ENCODE data around the gene CHCHD2.
"Not testable (repeated sequence)": the region's sequence is repeated elsewhere in the genome, so short reads cannot be mapped to it uniquely, and the experiment has no call there.

Gene CHCHD2

DNA sequence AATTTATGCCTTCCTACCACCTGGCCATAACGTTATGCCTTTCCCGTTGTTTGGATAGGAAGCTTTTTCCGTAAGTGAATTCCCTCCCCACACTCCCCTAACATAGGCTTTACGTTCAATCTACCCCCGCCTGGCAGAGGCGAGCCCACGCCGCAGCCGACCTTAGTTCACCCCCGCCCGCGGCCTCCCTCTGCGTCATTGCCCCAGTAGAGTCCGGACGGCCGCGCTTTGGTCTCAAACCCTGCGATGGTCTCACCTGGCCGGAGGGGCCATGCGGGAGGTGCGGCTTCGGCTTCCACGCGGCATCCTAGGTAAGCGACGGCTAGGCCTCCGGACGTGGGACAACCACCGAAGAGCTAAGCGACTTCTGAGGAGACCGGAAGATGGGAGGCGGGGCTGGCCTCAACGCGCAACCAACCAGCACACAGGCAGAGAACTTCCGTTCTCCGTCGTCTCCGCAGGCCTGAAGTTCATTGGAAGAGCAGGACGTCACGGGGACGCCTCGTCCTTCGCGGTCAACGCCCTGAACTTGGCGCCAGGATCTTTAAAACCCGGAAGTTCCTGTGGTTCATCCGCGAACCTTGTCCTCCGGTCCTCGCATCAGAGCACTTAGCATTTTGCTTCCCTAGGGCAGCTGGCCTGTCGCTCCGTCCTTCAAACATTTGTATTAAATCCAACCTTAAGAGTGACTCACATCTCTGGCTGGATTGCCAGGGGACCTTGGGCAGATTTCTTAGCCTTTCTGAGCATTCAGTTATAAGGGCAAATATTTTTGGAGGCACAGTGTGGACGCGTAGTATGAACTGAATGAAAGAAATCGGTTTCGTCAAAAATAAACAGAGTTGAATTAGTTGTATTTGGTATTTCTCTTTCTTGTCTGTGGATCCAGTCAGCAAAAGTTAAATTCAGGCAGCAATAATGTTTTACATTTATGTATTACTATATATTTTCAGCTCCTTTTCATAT lies at the start of gene CHCHD2:
Gene CHCHD2, minus strand, starts transcription at position 369 of the 966 bp plus-strand sequence. Its CDS starts 63 bp downstream, at position 306.
- peak; percentile 91 for DNase-seq

DNA sequence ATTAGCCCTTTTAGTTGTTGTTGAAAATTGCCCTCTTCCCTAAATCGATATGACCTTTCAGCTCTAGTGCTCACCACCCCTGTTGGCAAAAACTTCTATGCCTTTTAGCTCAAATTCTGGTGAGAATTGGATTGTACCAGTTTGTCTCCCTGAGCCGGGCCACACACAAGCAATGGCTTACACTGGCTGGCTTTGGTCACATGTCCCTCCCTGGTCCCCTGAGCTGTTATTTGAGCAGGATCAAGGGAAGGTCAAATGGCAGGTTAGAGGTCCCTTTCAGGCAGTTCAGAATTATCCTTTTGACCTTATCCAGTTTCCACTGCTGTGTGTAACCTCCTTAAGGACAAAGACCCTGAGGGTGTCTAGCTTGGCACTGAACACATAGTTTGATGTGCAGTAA lies 24.8 kb upstream of the CHCHD2 start:
- DNase-seq = not testable (repeated sequence)

- no peak for DNase-seq
These were observed 21.1 kb upstream of the CHCHD2 start for GRCh38 chr7:56127241-56127975.

DNA sequence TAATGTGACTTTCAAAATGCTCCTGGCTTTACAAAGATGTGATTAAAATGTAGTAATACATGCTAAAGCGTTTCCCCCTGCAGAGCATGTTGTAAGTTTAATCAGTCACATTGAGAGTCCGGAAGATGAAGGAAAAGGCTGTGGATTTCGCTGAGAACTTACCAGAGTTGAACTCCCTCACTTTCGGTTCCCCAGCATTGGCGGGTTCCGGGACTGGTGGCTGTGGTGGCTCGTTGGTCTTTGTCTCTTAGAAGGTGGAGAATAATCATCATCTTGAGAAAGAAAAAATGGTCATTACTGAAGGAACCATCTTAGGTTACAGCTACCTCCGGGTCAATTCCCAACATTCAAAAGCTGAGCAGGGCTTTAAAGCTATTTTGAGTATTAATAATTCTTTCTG lies 19.6 kb upstream of the CHCHD2 start:
- no peak for DNase-seq

GRCh38 chr7:56124981-56125380 lies 18.7 kb upstream of the CHCHD2 start:
- DNase-seq = no peak

DNA sequence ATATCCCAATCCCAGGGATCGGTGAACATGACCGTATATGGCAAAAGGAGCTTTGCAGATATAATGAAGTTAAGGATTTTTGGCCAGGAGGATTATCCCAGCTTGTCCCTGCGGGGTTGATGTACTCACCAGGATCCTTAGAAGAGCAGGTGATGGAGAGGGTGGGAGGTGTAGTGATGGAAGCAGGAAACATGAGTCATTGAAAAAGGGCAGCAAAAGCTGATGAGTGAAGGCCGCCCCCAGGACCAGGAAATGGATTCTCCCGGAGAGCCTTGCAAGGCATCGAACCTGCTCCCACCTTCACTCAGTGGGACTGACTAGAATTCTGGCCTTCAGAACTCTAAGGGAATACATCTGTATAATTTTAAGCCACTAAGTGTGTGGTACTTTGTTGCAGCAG lies 15.2 kb upstream of the CHCHD2 start:
- no peak for DNase-seq

DNA sequence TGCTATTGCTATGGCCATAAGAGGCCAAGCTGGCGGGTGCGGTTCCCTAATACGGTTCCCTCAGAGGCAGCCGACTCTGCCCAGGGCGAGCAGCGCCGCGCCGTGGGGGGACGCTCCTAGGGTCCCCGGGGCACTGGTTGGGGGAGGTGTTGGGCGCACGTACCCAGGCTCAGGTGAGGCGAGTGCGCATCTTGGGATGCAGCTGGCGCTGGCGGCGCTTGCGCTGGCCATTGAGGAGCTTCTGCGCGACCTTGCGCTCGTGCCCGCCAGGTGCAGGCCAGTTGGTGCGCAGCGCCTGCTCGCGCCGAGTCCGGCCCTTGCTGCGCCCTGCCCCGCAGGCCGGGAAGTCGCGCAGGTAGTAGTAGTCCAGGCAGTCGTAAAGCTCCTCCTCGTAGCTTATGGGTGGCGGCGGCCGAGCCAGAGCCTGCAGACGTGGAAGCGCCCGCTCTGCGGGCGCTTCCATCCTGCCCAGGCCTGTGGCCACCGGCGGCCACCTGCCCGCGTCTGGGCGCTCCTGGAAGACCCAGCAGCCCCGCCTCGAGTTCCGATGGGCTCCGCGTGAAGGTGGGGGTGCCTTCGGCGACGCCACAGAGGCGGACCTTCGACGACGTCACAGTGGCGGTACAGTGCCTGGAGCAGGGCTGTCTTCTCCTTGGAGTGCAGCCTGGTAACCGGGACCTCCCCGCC lies 9.7 kb upstream of the CHCHD2 start, which contains the start of gene NUPR2:
Gene NUPR2, minus strand, starts transcription at position 566 of the 687 bp plus-strand sequence. Its CDS starts 103 bp downstream, at position 463.
- no peak for DNase-seq

DNA sequence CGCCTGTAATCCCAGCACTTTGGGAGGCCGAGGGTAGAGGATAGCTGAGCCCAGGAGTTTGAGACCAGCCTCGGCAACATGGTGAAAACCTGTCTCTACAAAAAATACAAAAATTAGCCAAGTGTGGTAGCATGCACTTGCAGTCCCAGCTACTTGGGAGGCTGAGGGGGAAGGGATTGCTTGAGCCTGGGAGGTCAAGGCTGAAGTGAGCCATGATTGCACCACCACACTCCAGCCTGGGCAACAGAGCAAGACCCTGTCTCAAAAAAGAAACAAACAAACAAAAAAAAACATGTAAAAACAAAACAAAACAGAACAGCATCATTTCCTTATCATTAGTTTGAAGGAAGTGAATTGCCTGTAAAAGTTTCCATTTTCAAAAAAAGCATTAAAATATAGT lies 6.0 kb upstream of the CHCHD2 start:
- not testable (repeated sequence) for DNase-seq

DNA sequence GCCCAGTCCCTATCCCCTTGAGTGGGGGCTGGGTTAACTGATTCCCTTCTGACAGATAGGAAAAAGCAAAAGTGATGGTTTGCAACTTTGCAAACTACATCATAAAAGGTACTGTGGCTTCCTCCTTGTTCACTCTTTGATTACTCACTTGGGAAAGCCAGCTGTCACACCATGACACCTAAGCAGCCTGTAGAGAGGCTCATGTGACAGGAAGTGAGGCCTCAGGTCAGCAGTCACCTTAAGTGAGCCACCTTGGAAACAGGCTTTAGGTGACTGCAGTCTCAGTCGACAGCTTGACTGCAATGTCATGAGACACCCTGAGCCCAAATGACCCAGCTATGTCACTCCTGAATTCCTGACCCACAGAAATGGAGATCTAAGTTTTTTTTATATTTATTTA lies 4.3 kb upstream of the CHCHD2 start:
- no peak for DNase-seq

GRCh38 chr7:56107954-56108258 lies 1.6 kb upstream of the CHCHD2 start:
- DNase-seq = no peak

- no peak for DNase-seq
These were observed 768 bp downstream of the CHCHD2 start for GRCh38 chr7:56105508-56105907.

DNA sequence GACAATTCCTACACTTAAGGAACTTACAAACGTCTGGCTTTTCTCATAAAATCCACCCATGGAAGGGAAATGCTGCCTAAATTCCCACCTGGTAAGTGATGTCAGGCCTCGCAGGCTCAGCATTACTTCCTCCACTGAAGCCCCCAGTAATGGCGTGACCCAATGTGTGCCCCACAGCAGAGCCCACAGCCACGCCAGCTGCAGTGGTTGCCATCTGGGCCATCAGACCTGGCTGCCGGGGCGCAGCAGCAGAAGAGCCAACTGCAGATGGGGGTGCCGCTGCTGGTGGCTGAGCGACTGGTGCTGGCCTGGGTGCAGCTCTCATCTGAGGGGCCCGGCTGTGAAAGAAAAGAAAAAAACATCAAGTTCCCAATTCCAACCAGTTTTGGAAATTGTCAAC lies 2.1 kb downstream of the CHCHD2 start:
- DNase-seq = not testable (repeated sequence)

DNA sequence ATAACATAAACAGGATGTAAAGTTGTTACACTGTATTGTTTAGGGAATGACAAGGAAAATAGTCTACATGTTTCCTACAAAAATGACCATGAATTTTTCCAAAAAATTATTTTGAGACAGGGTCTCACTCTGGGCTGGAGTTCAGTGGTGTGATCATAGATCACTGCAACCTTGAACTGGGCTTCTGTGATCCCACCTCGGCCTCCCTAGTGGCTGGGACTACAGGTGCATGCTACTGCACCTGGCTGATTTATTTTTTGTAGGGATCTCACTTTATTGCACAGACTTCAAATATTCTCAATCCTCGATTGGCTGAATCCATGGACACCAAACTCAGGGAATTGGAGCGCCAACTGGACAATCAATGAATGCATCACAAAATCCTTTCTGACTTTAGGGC lies 6.6 kb downstream of the CHCHD2 start:
- DNase-seq = no peak

GRCh38 chr7:56098187-56099008 lies 7.9 kb downstream of the CHCHD2 start:
- not testable (repeated sequence) for DNase-seq

- no peak for DNase-seq
These were observed 8.6 kb downstream of the CHCHD2 start for GRCh38 chr7:56097700-56098099.

DNA sequence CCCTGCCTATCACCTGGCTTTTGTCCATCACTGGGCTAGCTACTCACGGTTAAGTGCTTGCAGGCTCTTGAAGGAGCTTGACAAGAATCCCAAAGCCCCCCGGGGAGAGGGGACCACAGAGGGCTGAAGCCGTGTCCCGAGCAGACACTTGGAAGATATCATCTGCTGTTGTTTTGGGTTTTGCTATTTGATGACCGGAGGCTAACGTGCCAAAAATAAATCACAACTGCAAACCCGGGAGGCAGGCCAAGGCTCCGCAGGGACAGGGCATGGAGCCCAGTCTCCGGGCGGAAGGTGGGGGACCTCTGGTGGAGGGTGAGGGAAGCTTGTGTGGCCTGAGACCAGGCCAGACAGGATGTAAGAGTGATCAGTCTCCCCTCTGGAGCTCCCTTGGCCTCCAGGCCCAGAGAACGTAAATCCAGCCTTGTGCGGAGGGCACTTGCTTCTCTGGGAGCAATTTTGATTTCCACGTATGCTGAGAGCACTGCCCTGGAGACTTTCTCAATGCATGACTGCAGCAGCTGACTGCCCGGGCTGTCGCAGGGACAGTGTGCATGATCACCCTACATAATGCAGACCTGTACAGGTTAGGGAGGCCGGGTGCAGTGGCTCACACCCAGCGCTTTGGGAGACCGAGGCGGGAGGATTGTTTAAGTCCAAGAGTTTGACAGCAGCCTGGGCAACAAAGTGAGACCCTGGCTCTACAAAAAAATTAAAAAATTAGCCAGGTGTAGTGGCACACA lies 13.3 kb downstream of the CHCHD2 start, which contains the start of gene PHKG1:
Gene PHKG1, minus strand, starts transcription at position 164 of the 743 bp plus-strand sequence. CDS start 4,011 bp downstream, outside the sequence.
- no peak for DNase-seq

DNA sequence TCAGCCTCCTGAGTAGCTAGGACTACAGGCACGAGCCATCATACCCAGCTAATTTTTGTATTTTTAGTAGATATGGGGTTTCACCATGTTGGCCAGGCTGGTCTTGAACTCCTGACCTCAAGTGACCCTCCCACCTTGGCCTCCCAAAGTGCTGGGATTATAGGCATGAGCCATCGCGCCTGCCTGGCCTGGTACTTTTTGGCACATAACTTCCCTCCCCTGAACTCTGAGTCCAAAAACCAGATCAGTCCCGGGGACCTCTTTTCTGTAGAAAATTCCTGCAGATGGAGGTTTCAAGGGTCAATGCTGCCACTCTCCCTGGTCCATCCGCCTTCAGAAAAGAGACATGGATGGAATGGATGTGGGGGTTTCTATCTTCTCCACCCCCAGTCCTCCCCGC lies 13.9 kb downstream of the CHCHD2 start:
- DNase-seq = not testable (repeated sequence)

GRCh38 chr7:56091591-56091990 lies 14.7 kb downstream of the CHCHD2 start:
- no peak for DNase-seq

GRCh38 chr7:56087445-56087844 lies 18.8 kb downstream of the CHCHD2 start:
- DNase-seq = no peak

GRCh38 chr7:56086761-56087160 lies 19.5 kb downstream of the CHCHD2 start:
- no peak for DNase-seq

GRCh38 chr7:56083150-56083785 lies 23.0 kb downstream of the CHCHD2 start:
- DNase-seq = no peak
